Skin of body (tissue), 2 donors: ENCODE results near the gene JAKMIP1. TPM values are rescaled to one million over a fixed set of nuclear protein-coding genes. Genes with fewer than 3 reads are reported as not detected.
"Not testable (repeated sequence)": the region's sequence is repeated elsewhere in the genome, so short reads cannot be mapped to it uniquely, and the experiment has no call there.

ENCODE experiments used
- DNase-seq: peaks from one replicate; lab custom pipeline; 2025; lab: John Stamatoyannopoulos, UW
- total RNA-seq: library from RNA; depleted of rRNA; stranded (reverse); fragments of >200 nt; gene quantifications from one replicate; pipeline ENCODE4 v1.2.3, GENCODE V29; 2014

The JAKMIP1 gene
- total RNA-seq, 1 donor from 2014 or later: 0.59 TPM

GRCh38 chr4:6229671-6230501, 29.5 kb upstream of the JAKMIP1 start:
- no peak for DNase-seq

DNA sequence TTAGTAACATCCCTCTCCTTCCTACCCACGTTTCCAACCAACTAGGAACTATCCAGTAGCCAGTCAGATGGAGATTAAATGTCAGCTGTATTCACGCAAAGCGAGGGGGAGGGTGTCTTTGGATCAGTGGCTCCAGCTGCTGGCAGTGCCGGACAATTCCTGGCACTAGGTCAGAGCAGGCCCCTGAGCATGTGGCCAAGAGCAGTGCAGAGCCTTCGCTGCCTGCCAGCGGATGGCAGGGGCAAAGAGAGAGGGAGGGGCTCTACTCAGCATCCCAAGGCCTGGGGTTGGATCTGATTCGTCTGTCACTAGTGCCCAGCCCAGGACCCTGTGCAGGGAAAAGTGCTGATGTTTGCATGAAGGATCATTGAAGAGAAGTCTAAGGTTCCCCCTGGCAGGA, 28.7 kb upstream of the JAKMIP1 start:
- no peak for DNase-seq

GRCh38 chr4:6228158-6229067, 28.1 kb upstream of the JAKMIP1 start:
- no peak for DNase-seq

DNA sequence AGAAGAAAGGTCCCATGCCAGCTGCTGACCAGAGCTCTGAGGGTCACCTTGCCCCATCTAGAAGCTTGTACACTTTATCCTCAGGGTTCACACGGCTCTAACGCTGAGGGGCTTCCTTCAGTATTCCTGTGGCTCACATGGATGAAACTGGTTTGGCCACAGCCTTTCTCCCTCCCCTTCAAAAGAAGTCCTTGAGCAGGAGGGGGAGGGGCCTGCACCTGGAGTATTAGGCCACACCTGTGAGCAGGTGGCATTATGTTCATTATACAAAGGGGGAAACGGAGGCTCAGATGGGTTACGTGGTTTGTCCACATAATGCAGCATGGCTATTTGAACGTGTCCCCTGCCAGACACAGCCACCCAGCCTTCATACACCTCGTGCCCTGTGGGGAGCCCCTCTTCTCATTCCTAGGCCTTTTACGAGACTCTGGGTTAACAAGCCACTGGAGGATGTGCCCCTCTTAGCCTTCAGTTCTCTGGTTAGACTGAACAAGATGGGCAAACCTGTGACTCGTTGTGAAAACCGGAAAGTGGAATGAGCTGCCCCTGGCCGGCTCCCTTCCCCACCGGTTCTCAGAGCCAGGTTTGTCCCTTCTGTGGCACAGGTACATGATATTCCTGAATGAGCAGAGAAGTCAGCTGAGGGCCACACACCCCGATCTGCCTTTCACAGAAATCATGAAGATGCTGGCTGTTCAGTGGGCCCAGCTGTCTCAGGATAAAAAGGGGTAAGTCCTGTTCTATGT, 27.2 kb upstream of the JAKMIP1 start:
- no peak for DNase-seq

DNA sequence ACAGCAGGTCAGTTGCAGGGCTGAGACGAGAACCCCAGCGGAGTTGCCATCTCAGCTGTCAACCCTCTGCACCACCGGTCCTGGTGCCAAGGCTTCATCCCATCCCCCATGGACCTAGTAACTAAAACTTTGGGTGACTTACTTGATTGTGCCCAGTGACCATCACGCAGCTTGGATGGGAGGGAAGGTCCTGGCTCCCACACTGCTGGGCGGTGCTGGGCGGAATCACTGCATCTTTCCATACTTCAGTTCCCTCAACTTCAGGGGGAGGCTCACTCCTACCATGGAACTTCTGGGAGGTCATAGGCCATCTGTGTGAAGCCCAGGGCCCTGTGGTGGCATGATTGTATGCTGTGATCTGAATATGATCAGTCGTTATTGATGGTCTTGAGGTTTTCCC, 26.2 kb upstream of the JAKMIP1 start:
- DNase-seq: no peak

- no peak for DNase-seq
These were observed 25.1 kb upstream of the JAKMIP1 start for GRCh38 chr4:6225469-6225868.

- DNase-seq: no peak
These were observed 24.4 kb upstream of the JAKMIP1 start for GRCh38 chr4:6224735-6225134.

DNA sequence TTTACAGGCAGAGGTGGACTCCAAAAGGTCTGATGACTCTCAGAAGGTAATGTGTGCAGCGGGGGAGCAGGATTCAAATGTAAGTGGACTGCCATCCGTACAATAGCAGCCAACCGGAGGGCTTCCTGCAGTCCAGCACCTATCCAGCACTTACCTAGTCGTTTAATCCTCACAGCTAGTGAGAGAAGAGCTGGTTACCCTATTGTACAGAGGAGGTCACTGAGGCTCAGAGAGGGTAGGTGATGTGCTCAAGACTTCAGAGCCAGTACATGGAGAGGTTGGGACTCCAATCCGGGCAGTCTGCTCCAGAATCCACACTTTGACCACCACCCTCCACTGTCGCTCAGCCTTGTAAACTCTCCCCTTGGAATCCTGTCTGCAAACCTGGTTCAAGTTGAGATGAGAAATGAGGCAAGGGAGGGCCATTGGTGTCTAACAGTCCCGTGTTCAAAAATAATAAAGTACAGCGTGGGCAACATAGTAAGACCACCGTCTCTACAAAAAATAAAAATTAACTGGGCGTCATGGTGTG, 22.5 kb upstream of the JAKMIP1 start:
- DNase-seq: no peak

GRCh38 chr4:6221851-6222760, 21.8 kb upstream of the JAKMIP1 start:
- no peak for DNase-seq

DNA sequence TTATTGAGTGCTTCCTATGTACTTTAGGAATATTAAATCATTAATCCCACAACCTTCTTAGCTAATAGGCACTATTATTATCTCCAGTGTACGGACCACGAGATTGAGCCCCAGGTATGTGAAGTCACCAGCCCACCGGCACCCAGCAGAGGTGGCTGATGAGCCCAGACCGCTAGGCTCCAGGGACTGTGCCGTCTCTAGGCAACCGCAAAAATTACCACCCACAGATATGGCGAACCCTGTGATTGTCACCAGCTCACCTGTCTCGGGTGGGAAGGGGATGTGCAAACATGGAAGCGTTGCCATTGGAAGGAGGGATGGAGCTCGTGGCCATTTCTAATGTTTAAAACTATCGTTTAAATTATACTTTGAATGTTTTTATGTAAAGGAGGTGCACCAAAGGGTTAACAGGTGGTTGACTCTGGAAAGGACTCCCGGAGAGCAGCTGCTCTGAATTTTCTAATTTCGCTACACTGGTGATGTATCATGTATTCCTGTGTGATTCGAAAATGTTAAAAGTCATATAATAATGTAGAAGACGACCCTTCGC, 21.0 kb upstream of the JAKMIP1 start:
- DNase-seq: no peak

DNA sequence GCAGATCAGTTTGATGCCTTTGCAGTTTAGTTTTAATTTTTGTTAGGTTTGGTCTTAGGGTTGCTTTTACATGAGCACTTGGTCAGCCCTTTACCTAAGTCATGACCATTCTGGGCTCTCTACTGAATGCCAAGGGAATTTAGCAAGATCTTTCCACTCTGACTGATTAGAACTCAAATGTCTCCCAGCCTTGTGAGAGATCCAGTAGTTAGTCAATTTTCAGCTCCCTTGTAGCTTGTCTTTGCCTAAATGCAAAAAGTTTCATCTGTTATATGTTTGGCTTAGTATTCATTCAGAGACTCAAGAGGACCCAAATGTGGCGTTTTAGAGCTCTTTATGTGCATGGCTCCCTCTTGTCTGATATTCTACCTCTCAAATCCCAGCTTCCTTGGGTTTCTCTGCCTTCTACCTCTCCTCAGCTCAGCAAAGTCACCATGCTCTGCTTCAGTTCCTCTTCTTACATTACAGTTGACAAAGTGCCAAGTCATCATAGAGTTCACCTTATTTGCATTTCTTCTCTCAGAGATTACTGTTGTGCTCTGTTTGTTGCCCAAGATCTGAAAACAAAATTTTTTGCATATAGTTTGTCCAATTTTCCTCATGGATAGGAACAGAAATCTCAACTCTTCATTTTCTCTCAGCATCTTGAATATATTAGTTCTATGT, 17.5 kb upstream of the JAKMIP1 start:
- no peak for DNase-seq

DNA sequence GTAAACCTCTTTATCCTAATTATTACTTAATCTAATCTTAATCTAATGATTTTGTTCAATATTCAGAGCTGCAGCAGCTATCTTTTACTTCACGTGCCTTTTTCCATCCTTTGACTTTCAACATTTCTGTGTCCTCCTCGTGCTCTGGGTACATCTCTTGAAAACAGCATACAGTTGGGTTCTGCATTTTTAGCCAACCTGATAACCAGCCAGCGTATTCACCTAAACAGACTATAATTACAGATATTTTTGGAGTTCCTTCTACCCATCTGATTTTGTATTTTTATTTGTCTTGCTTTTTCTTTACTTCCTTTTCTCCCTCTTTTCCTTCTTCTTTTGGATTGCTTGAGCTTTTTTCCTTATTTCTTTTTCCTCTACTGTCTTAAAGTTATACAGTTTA, 16.2 kb upstream of the JAKMIP1 start:
- DNase-seq: no peak

DNA sequence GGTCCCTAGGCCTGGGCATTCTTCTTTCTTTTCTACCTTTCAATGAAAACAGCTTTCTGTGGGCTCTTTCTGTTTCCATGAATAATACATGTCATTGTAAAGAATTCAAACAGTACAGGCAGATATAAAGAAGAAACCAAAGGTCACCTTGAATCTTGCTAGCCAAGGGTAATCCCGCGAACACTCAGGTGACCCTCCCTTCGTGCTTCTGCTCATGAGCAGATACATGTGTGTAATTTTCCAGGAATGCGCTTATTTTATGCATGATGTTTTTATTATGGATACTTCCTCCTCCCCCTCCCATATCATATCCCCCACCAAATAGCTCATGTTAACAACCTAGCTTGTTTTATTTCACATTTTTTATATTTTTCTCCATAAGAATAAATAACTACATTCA, 9.6 kb upstream of the JAKMIP1 start:
- no peak for DNase-seq

DNA sequence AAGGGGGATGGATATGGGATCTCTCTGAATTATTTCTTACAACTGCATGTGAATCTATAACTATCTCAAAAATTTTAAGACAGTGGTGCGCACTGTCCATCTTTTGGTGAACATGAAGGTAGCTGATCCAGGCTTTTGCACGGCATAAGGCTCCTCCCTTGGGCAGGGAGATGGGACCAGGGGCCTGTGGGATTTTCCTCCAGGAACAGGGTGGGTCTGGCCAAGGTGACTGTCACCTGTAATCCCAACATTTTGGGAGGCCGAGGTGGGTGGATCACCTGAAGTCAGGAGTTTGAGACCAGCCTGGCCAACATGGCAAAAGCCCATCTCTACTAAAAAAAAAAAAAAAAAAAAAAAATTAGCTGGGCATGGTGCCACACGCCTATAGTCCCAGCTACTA, 8.9 kb upstream of the JAKMIP1 start:
- DNase-seq: not testable (repeated sequence)

- DNase-seq: no peak
These were observed 8.1 kb upstream of the JAKMIP1 start for GRCh38 chr4:6208416-6208815.

- no peak for DNase-seq
These were observed 7.3 kb upstream of the JAKMIP1 start for GRCh38 chr4:6207602-6208001.

GRCh38 chr4:6206771-6207290, 6.5 kb upstream of the JAKMIP1 start:
- no peak for DNase-seq

GRCh38 chr4:6205973-6206372, 5.6 kb upstream of the JAKMIP1 start:
- DNase-seq: no peak

GRCh38 chr4:6205567-6205931, 5.2 kb upstream of the JAKMIP1 start:
- no peak for DNase-seq
